HCT116 (cell line): ENCODE results near the gene YIF1B. TPM values are rescaled to one million over a fixed set of nuclear protein-coding genes. Genes with fewer than 3 reads are reported as not detected.

Source experiments
- ATAC-seq: fragments of 200-7000 bp; cut with Tn5 transposase; 2 replicates; pipeline ENCODE4 v1.9.1; 2020; ENCODE audit warnings: mild to moderate bottlenecking, moderate library complexity
- Bru-seq: library from RNA; stranded (reverse); fragments of 400-500 nt; gene quantifications from one replicate; lab custom pipeline; 2021; lab: Mats Ljungman, UMichigan
- BruChase-seq, 2 experiments: library from RNA; stranded (reverse); fragments of 400-500 nt; gene quantifications; one replicate each; lab custom pipeline; 2021; lab: Mats Ljungman, UMichigan
- BruUV-seq: library from RNA; stranded (reverse); fragments of 400-500 nt; replicated peaks from 2 replicates; lab custom pipeline; 2021; lab: Mats Ljungman, UMichigan
- CTCF ChIA-PET: fragments of 300-600 bp; sonication (Branson Sonifier 250); formaldehyde crosslinking; loops from one replicate; lab custom pipeline; 2021; ENCODE audit warnings: antibody characterized with exemption; lab: Charles Lee
- POLR2A ChIA-PET: fragments of 300-600, 350-600 bp; sonication (Branson Sonifier 250); formaldehyde crosslinking; loops from one replicate; lab custom pipeline; 2021; ENCODE audit warnings: antibody characterized with exemption; lab: Charles Lee
- RAD21 ChIA-PET, 2 experiments: fragments of 300-600 bp; sonication (Branson Sonifier 250); formaldehyde crosslinking; loops; one replicate each; lab custom pipeline; 2023; ENCODE audit warnings: low total read pairs in 2 of 2; ENCODE audit not compliant: uncharacterized antibody in 2 of 2, unreplicated experiment in 2 of 2, low non-redundant PET in 1 of 2; lab: Charles Lee
- DNase-seq: peaks from one replicate; pipeline ENCODE4 v3.0.0-alpha.2; 2010; ENCODE audit warnings: low read depth, low spot score
- H2AFZ ChIP-seq: fragments of 200-600 bp; shearing (Covaris generic), sonication (generic); 2 replicates; pipeline ENCODE4 v1.6.1; 2017; ENCODE audit warnings: low read depth, mixed run types, mixed read lengths, antibody characterized with exemption, low read length; ENCODE audit not compliant: poor library complexity, severe bottlenecking
- H3K27ac ChIP-seq: 2 replicates; pipeline ENCODE4 v1.5.1; 2012; ENCODE audit warnings: low read depth, low read length
- H3K27me3 ChIP-seq: fragments of 200-600 bp; sonication (generic); 2 replicates; pipeline ENCODE4 v1.6.1; 2016; ENCODE audit warnings: mixed run types, low read length, mixed read lengths; ENCODE audit not compliant: insufficient read depth
- H3K36me3 ChIP-seq, 2 experiments: fragments of 200-500 bp in 1 of 2; fragments of 200-600 bp in 1 of 2; sonication (Bioruptor generic) in 1 of 2; sonication (generic) in 1 of 2; 2 replicates each; pipeline versions ENCODE4 v1.5.1 to v1.6.1; 2014 to 2016; ENCODE audit warnings: low read length in 2 of 2, inconsistent platforms in 1 of 2, mixed read lengths in 1 of 2, mixed run types in 1 of 2; ENCODE audit not compliant: insufficient read depth in 2 of 2, control insufficient read depth in 1 of 2
- H3K4me1 ChIP-seq, 2 experiments: fragments of 200-600 bp in 1 of 2; sonication (generic) in 1 of 2; 2 replicates each; pipeline versions ENCODE4 v1.5.1 to v1.6.1; 2012 to 2017; ENCODE audit warnings: low read length in 2 of 2, inconsistent platforms in 1 of 2, mild to moderate bottlenecking in 1 of 2, mixed read lengths in 1 of 2, mixed run types in 1 of 2, moderate library complexity in 1 of 2; ENCODE audit not compliant: insufficient read depth in 2 of 2, control insufficient read depth in 1 of 2
- H3K4me2 ChIP-seq: fragments of 200-600 bp; sonication (generic); 2 replicates; pipeline ENCODE4 v1.6.1; 2017; ENCODE audit warnings: mixed run types, low read length, mixed read lengths
- H3K4me3 ChIP-seq, 2 experiments: fragments of 200-600 bp in 1 of 2; sonication (generic) in 1 of 2; replicated peaks in 1 of 2; 2 replicates each; pipeline ENCODE4 v1.5.1; 2011 to 2016; ENCODE audit warnings: low read length in 2 of 2, control low read depth in 1 of 2, low read depth in 1 of 2, mild to moderate bottlenecking in 1 of 2, mixed read lengths in 1 of 2, mixed run types in 1 of 2
- H3K79me2 ChIP-seq: fragments of 200-600 bp; sonication (generic); 2 replicates; pipeline ENCODE4 v1.6.1; 2017; ENCODE audit warnings: mild to moderate bottlenecking, mixed run types, low read length, moderate library complexity, mixed read lengths; ENCODE audit not compliant: insufficient read depth
- H3K9ac ChIP-seq: fragments of 200-600 bp; sonication (generic); 2 replicates; pipeline ENCODE4 v1.6.1; 2016; ENCODE audit warnings: low read length, mixed read lengths
- H3K9me2 ChIP-seq: fragments of 200-600 bp; sonication (generic), shearing (Covaris generic); 2 replicates; pipeline ENCODE4 v1.6.1; 2017; ENCODE audit warnings: mixed run types, mild to moderate bottlenecking, moderate library complexity; ENCODE audit not compliant: insufficient read depth
- H3K9me3 ChIP-seq, 2 experiments: fragments of 200-500 bp in 1 of 2; fragments of 200-600 bp in 1 of 2; sonication (Bioruptor generic) in 1 of 2; sonication (generic) in 1 of 2; 2 replicates each; pipeline ENCODE4 v1.6.1; 2014 to 2017; ENCODE audit warnings: low read length in 2 of 2, mixed read lengths in 2 of 2, inconsistent platforms in 1 of 2, low read depth in 1 of 2, mild to moderate bottlenecking in 1 of 2, mixed run types in 1 of 2, moderate library complexity in 1 of 2; ENCODE audit not compliant: control insufficient read depth in 1 of 2, insufficient read depth in 1 of 2
- H4K20me1 ChIP-seq: fragments of 200-600 bp; sonication (generic), shearing (Covaris generic); 2 replicates; pipeline ENCODE4 v1.6.1; 2017; ENCODE audit warnings: mixed run types, mild to moderate bottlenecking, moderate library complexity; ENCODE audit not compliant: insufficient read depth
- CEBPB ChIP-seq: IDR thresholded peaks from 2 replicates; pipeline ENCODE4 v1.6.1; 2012; ENCODE audit warnings: low read depth
- ELF1 ChIP-seq: IDR thresholded peaks from 2 replicates; pipeline ENCODE4 v1.6.1; 2012; ENCODE audit warnings: low read depth, borderline replicate concordance
- EZH2 ChIP-seq: fragments of 200-600 bp; sonication (generic); IDR thresholded peaks from 2 replicates; pipeline ENCODE4 v1.6.1; 2017; ENCODE audit warnings: antibody characterized with exemption, mixed run types
- EZH2phosphoT487 ChIP-seq: fragments of 200-600 bp; IDR thresholded peaks from 2 replicates; pipeline ENCODE4 v1.6.1; 2018; ENCODE audit warnings: antibody characterized with exemption, borderline replicate concordance
- FOSL1 ChIP-seq: IDR thresholded peaks from 2 replicates; pipeline ENCODE4 v1.6.1; 2012; ENCODE audit warnings: low read depth
- JUND ChIP-seq: IDR thresholded peaks from 2 replicates; pipeline ENCODE4 v1.6.1; 2012
- POLR2AphosphoS5 ChIP-seq: IDR thresholded peaks from 2 replicates; pipeline ENCODE4 v1.6.1; 2011; ENCODE audit warnings: mild to moderate bottlenecking, low read depth, low read length, moderate library complexity
- SP1 ChIP-seq: IDR thresholded peaks from 2 replicates; pipeline ENCODE4 v1.6.1; 2012; ENCODE audit warnings: low read depth
- SRF ChIP-seq: IDR thresholded peaks from 2 replicates; pipeline ENCODE4 v1.6.1; 2012; ENCODE audit warnings: low read depth
- TCF7L2 ChIP-seq: IDR thresholded peaks from 2 replicates; pipeline ENCODE4 v1.7.0; 2011; ENCODE audit warnings: borderline replicate concordance, inconsistent platforms; ENCODE audit not compliant: insufficient read depth, insufficient read length; ENCODE audit errors: extremely low read depth
- YY1 ChIP-seq: IDR thresholded peaks from 2 replicates; pipeline ENCODE4 v1.6.1; 2011; ENCODE audit warnings: low read length, low read depth, moderate library complexity, mild to moderate bottlenecking; ENCODE audit not compliant: insufficient replicate concordance; ENCODE audit errors: extremely low read depth
- ZFX ChIP-seq: fragments of 450-650 bp; IDR thresholded peaks from 2 replicates; pipeline ENCODE4 v1.6.1; 2017
- ZNF274 ChIP-seq: fragments of 200-500 bp; sonication (Bioruptor generic); IDR thresholded peaks from 2 replicates; pipeline ENCODE4 v1.6.1; 2014; ENCODE audit warnings: mild to moderate bottlenecking, low read depth, low read length, inconsistent platforms
- intact Hi-C: fragments of 100-400 bp; cut with micrococcal nuclease; formaldehyde crosslinking; loops from 2 replicates; pipeline ENCODE4 v1.10.0; 2022
- long read RNA-seq: library from polyadenylated mRNA; unstranded; transcript quantifications from one replicate; pipeline ENCODE4 v2.0.0, GENCODE V29; 2021; ENCODE audit not compliant: unreplicated experiment
- polyA plus RNA-seq: library from polyadenylated mRNA; unstranded; fragments of >200 nt; gene quantifications from 2 replicates; pipeline ENCODE4 v1.2.1, GENCODE V29; 2012; ENCODE audit warnings: missing spikeins
- total RNA-seq: library from RNA; stranded (reverse); gene quantifications from one replicate; pipeline ENCODE4 v1.2.1, GENCODE V29; 2021; ENCODE audit not compliant: unreplicated experiment
- TF ChIP-seq, protein P1 (sequence below): IDR thresholded peaks from 2 replicates; pipeline ENCODE4 v1.6.1; 2012
- TF ChIP-seq, protein P2 (sequence below): IDR thresholded peaks from 2 replicates; pipeline ENCODE4 v1.6.1; 2011; ENCODE audit warnings: mild to moderate bottlenecking, low read length, moderate library complexity; ENCODE audit not compliant: insufficient replicate concordance; ENCODE audit errors: extremely low read depth
- TF ChIP-seq, protein P3 (sequence below): IDR thresholded peaks from 2 replicates; pipeline ENCODE4 v1.6.1; 2012
- TF ChIP-seq, protein P4 (sequence below), 3 experiments: fragments of 200-600 bp in 1 of 3; sonication (generic) in 1 of 3; IDR thresholded peaks in 2 of 3; conservative IDR thresholded peaks in 1 of 3; 2 replicates each; pipeline ENCODE4 v1.5.1; 2012 to 2017; ENCODE audit warnings: low read depth in 2 of 3, low read length in 2 of 3, antibody characterized with exemption in 1 of 3, borderline replicate concordance in 1 of 3, control low read depth in 1 of 3, mild to moderate bottlenecking in 1 of 3, mixed read lengths in 1 of 3, mixed run types in 1 of 3, moderate library complexity in 1 of 3; ENCODE audit not compliant: insufficient read depth in 1 of 3

The YIF1B gene, protein sequence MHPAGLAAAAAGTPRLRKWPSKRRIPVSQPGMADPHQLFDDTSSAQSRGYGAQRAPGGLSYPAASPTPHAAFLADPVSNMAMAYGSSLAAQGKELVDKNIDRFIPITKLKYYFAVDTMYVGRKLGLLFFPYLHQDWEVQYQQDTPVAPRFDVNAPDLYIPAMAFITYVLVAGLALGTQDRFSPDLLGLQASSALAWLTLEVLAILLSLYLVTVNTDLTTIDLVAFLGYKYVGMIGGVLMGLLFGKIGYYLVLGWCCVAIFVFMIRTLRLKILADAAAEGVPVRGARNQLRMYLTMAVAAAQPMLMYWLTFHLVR
- total RNA-seq (67.5 TPM), Bru-seq, nascent RNA (percentile 57 among the genes with signal in this experiment), BruChase-seq, experiment 1, labeled RNA remaining after a 6-hour chase (percentile 70 among the genes with signal in this experiment), BruChase-seq, experiment 2, labeled RNA remaining after a 2-hour chase (percentile 57 among the genes with signal in this experiment)
- 109 and 112 TPM in 2 replicates for polyA plus RNA-seq
- long read RNA-seq, transcript YIF1B-204 (7 exons, 1,404 nt): minor isoform, 6 of 103 reads
- long read RNA-seq, transcript YIF1B-203 (8 exons, 1,225 nt): minor isoform, 12 of 103 reads
- long read RNA-seq, transcript YIF1B-216 (8 exons, 1,181 nt): major isoform, 49 of 103 reads
- long read RNA-seq, transcript YIF1B-201 (8 exons, 964 nt): minor isoform, 7 of 103 reads
- long read RNA-seq, partial matches to known transcripts: 1 of 103 reads
- long read RNA-seq, other reads (novel, unspliced or antisense): 23 of 103 reads

DNA sequence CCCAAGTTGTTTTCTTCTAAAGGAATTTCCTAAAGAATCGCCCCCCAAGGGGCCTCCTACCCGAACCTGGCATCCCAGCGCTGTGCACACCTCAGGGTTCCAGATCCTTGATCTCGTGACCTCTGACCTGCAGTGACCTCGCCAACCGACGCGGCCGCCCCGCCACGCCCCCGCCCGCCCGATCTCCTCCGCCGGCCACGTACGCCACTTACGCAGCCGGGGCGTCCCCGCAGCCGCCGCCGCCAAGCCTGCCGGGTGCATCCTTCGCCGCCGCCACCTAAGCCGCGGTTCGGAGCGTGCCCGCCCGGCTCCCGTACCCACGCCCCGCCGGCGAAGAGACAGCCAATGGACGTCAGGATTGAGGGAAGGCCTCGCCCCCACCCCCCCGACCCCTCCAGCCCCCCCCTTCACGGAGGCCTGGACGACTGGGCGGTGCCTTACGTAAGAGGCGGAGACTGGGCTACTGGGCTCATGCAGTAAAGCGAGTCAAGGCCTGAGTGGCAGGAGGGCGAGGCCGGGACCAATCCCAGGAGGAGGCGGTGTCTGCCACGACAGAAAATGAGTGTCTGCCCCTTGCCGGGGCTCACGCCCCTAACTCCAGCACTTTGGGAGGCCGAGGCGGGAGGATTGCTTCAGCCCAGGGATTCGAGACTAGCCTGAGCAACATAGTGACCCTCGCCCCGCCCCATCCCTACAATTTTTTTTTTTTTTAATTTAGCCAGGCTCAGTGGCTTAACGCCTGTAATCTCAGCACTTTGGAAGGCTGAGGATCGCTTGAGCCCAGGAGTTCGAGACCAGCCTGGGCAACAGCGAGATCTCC is at the start of gene YIF1B:
Gene YIF1B, minus strand, starts transcription at position 291 of the 820 bp plus-strand sequence. Its CDS starts 30 bp downstream, at position 261.
- Histone ChIP-seq H3K9me3 (no peaks in the 10 kb centered on the region), H3K9me2 (no peaks in the 10 kb centered on the region), H3K79me2 (peaks cover 28% of the 10 kb centered on the region), H2AFZ (peak within 1 kb of the TSS; percentile 82), H3K9ac (peak within 1 kb of the TSS; percentile 86), H3K4me1 (peaks cover 15 to 39% of the 10 kb centered on the region in 2 experiments), H4K20me1 (no peaks in the 10 kb centered on the region), H3K27me3 (no peaks in the 10 kb centered on the region), H3K27ac (peak within 1 kb of the TSS; percentile 81), H3K36me3 (no peaks in the 10 kb centered on the region), H3K4me2 (peak within 1 kb of the TSS; percentile 100), H3K4me3 (peak within 1 kb of the TSS; percentile 90 to 94)
- RAD21 ChIA-PET: no interaction called here
- DNase-seq: peak; percentile 97
- POLR2A ChIA-PET: no interaction called here
- BruUV-seq: no TSS peak
- CTCF ChIA-PET: no interaction called here
- peak; percentile 90 for ATAC-seq
- intact Hi-C loops: loop anchor here (1.0 kb wide), 1 partner anchor 11 kb away; no protein-coding TSS in a partner anchor
- TF ChIP-seq YY1: peak; percentile 31
- TF ChIP-seq EZH2: no peak
- TF ChIP-seq EZH2phosphoT487: no peak
- TF ChIP-seq, protein P1, sequence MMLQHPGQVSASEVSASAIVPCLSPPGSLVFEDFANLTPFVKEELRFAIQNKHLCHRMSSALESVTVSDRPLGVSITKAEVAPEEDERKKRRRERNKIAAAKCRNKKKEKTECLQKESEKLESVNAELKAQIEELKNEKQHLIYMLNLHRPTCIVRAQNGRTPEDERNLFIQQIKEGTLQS: no peak
- peak; percentile 29 for TF ChIP-seq TCF7L2
- TF ChIP-seq, protein P2, sequence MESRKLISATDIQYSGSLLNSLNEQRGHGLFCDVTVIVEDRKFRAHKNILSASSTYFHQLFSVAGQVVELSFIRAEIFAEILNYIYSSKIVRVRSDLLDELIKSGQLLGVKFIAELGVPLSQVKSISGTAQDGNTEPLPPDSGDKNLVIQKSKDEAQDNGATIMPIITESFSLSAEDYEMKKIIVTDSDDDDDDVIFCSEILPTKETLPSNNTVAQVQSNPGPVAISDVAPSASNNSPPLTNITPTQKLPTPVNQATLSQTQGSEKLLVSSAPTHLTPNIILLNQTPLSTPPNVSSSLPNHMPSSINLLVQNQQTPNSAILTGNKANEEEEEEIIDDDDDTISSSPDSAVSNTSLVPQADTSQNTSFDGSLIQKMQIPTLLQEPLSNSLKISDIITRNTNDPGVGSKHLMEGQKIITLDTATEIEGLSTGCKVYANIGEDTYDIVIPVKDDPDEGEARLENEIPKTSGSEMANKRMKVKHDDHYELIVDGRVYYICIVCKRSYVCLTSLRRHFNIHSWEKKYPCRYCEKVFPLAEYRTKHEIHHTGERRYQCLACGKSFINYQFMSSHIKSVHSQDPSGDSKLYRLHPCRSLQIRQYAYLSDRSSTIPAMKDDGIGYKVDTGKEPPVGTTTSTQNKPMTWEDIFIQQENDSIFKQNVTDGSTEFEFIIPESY: no peak
- TF ChIP-seq, protein P3, sequence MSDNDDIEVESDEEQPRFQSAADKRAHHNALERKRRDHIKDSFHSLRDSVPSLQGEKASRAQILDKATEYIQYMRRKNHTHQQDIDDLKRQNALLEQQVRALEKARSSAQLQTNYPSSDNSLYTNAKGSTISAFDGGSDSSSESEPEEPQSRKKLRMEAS: no peak
- no peak for TF ChIP-seq JUND
- TF ChIP-seq, protein P4, sequence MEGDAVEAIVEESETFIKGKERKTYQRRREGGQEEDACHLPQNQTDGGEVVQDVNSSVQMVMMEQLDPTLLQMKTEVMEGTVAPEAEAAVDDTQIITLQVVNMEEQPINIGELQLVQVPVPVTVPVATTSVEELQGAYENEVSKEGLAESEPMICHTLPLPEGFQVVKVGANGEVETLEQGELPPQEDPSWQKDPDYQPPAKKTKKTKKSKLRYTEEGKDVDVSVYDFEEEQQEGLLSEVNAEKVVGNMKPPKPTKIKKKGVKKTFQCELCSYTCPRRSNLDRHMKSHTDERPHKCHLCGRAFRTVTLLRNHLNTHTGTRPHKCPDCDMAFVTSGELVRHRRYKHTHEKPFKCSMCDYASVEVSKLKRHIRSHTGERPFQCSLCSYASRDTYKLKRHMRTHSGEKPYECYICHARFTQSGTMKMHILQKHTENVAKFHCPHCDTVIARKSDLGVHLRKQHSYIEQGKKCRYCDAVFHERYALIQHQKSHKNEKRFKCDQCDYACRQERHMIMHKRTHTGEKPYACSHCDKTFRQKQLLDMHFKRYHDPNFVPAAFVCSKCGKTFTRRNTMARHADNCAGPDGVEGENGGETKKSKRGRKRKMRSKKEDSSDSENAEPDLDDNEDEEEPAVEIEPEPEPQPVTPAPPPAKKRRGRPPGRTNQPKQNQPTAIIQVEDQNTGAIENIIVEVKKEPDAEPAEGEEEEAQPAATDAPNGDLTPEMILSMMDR (IDR thresholded peaks at IDR 0.05 in 2 of 3, conservative IDR thresholded peaks at IDR 0.05 in 1 of 3; ENCODE audit: borderline replicate concordance in 1 of 3, insufficient read depth in 1 of 3, low read depth in 2 of 3, low read length in 2 of 3): no peak
- TF ChIP-seq SP1: peak; percentile 64
- TF ChIP-seq POLR2AphosphoS5: peak; percentile 60
- no peak for TF ChIP-seq ZNF274
- no peak for TF ChIP-seq ELF1
- no peak for TF ChIP-seq SRF
- TF ChIP-seq ZFX: no peak
- no peak for TF ChIP-seq CEBPB
- no peak for TF ChIP-seq FOSL1
